HG02884 (cell line): ENCODE results near the gene DTNB.
A peak's percentile ranks its signal among the peaks of the same experiment; 100 is the strongest.

Experiments
- ATAC-seq: cut with Tn5 transposase; IDR thresholded peaks from one replicate; pipeline ENCODE4 v1.9.1; 2021; ENCODE audit warnings: mild to moderate bottlenecking, moderate library complexity; ENCODE audit not compliant: unreplicated experiment

The DTNB gene

DNA sequence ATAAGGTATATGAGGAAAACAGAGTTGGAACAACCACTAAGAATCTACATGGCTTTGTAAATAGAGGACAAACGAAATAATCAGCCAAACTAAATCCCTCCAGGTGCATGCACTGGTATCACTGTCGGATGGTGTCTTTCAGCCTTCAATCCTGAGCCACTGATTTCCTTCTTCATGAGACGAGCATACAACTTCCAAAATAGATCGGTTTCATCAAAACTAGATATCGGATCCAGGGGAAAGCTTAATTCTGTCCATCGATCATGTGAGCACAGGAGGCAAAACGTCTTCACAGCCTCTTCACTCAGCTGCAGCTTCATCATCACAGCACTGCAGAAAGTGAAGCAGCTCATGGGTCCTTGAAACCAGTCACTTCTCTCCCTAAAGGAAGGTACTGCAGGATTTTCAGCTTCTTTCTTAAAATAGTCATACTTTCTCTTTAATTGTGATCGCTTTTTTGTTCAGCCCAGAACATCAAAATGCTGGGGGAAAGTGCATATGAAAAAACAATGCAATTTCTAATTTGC is 80.5 kb downstream of the DTNB start:
- ATAC-seq: no peak

DNA sequence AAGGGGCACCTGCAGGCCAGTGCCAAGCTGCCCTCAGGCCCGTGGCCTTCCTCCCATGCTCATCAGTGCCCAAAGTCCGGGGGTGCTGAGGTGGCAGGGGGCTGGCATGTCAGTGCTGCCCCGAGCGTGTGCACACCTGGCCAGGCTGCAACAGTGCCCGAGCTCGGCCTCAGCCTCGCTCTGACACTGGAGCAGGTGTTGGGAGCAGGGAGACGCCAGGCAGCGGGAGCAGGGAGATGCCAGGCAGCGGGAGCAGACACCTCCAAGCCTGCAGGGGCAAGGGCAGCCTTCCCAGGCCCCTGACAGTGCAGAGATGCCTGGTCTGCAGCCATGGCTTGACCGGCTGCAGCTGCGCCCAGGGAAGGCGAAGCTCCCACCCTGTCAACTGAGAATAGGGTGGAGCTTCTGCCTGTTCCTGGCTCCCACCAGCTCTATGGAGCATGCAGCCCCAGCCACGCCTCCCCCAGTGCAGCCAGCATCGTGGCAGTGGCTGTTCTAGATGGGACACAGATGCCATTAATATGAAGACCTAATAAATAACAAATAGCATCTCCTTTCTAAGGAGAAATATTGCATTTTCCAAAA is 82.4 kb downstream of the DTNB start:
- ATAC-seq: no peak

DNA sequence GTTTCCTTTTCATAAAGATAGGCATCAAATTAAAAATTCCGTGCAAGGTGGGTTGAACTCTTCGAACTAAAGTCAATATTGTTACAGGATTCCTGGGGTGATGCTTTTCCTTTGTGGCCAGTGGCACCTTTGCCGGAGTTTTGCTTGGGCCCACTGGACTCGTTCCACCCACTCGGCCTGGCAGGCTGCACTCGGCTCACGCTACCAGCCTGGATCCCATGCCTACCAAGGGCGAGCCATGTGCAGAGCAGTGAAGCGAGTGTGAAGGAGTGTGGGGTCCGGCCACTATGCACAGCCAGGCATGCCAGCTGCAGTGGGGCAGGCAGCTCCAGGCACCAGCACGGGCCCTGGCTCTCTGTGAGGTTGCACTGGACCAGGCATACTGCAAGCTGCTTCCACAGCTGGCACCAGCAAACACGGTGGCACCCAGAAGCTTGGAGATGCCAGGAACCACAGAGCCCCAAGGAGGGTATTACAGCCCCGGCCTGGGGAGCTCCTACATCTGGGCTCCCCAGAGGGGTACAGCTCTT is 83.6 kb downstream of the DTNB start:
- no peak for ATAC-seq

DNA sequence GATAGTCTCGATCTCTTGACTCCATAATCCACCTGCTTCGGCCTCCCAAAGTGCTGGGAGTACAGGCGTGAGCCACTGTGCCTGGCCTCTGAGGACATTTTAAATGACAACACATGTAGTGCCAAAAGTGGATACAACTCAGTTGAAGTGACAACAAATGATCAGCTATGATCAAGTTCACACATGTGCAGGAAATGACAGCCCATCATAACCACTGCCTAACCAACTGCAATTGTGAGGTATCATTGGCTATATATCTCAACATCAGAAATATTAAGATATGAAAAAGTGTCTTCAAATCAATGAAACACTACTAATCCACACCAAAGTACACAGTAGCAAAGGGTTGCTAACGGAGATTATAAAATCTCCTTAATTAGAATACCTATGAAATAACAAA is 84.8 kb downstream of the DTNB start:
- no peak for ATAC-seq

DNA sequence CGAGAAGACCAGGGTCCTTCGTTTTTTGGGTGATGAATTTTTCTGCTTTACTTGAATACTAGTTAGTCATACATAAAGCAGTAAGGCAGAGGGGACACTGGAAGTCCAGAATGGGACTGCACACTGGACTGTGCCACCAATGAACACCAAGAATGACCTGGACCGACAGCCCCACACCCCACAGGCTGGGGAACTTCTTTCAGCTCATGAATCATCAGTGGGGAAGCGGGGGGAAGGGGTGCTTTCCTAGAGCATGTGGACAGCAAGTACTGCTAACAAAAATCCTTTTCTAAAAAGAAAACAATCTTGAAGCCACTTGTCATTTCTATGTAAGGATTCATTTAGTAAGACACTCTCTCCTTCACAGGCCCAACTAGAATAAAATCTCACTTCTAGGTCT is 86.0 kb downstream of the DTNB start:
- ATAC-seq: no peak

DNA sequence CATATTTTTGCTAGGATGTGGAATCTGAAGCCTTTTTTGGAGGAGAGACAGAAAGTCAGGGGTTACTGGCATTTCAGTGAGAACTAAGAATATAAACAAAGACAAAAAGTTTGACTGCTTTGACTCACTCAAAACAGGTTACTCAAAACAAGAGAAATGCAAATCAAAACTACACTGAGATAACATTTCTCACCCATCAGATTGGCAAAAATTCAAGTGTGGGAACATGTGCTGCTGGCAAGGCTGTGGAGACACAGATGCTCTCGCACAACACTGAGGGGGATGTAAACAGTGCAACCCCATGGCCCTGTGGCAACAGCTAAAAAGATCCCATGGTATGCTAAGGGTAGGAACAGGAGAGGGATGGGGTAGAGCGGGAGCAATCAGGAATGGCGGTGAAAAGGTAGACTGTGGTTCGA is 86.6 kb downstream of the DTNB start:
- ATAC-seq: peak; percentile 82

DNA sequence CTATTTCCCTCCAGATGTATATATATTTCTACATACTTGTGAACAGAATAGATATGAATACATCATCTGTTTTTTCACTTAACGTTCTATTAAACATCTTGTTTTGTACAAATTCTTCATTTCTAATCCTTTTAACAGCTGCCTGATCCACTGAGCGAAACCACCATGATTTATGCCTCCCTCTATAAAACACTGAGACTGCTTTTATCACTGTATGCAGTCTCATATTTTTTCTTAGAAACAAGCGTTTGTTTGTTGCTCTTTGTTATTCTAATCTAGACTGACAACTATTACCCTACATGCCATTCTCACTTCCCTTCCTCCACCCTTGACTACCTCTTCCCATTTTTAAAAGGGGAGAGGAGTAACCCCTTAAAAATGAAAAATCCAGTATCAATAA is 88.2 kb downstream of the DTNB start:
- ATAC-seq: no peak

DNA sequence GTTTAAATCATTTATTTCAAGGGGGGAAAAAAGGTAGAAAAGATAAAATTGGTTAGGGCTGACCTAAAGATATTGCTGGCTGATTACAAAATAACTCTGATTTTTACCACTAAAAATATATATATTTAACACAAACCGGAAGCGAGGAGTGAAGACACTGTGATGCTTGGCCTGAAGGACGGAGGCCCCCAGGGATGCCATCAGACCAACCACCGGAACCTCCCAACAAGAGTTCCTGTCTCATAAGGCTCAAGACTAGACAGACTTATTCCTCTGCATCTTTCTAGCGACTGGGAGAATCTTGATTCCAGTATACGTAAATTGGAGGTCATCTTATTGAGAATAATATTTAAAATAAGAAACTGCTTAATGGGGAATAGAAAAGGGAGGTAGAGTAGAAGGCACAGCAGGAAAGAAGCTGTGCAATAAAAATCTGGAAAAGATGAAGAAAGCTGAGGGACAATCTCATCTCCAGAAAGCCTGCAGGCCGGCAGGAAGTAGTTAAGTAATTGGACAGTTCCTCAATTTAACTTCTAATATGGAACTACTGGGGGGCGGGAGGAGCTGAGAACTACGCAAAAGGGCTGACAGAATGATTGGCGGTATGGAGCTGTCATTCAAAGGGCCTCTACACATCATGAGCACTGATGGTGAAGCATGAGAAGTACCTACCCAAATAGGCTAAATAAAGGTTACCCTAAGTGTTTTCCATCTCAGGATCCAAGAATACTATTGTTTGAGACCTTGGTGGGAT is 91.1 kb downstream of the DTNB start:
- no peak for ATAC-seq

DNA sequence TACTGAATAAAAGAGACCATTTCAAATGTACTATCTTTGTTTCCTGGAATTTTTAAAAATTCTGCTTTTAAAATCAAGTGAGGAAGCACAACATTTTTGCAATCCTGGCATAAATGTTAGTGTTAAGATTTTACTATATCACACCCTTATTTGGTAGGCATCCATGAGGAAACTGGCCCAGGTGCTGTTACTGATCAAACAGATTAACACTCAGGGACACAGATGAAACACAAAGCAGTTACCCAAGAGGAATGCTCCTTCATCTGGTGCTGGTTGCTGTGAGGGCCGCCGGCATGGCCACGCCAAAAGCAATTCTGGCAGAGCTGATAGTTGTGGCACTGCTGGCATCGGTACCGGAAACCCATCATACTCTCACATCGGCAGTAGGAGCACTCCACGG is 96.8 kb downstream of the DTNB start:
- ATAC-seq: no peak

DNA sequence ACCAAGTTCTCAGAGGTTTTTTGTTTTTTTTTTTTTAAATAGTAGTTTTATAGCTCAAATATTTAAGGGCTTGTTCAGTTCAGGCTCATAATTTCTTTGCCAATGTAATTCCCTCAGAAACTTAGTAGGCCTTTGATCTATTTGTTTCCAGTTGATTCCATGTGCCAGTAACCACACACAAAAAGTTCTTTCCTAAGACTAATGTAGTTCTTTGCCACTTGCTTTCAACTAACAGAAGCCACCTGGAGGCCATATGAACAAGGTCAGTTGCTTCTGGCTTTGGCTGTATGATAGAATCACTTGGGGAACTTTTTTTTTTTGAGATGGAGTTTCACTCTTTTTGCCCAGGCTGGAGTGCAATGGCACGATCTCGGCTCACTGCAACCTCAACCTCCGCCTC is 100.7 kb downstream of the DTNB start:
- no peak for ATAC-seq

DNA sequence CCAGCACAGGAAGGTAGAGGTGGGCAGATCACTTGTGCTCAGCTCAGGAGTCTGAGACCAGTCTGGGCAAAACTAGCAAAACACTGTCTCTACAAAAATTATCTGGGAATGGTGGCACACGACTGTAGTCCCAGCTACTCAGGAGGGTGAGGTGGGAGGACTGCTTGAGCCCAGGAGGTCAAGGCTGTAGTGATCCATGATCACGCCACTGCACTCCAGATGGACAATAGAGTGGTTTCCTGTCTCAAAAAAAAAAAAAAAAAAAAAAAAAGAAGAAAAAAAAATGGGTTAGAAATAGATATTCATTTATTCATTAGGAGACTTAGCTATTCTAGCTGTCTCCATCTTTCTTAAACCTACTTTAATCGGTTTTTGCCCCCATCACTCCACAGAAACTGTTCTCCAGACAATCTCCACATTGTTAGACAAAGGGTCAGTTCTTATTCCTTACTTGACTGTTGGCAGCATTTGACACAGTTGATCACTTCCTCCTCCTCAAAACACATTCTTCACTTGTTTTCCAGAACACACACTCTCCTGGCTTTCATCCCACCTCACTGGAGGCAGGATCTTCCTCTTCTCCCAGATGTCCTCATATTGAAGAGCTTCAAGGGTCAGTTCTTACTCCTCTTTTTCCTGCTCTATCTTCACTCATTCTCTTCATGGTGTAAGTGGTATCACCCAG is 103.1 kb downstream of the DTNB start:
- no peak for ATAC-seq

DNA sequence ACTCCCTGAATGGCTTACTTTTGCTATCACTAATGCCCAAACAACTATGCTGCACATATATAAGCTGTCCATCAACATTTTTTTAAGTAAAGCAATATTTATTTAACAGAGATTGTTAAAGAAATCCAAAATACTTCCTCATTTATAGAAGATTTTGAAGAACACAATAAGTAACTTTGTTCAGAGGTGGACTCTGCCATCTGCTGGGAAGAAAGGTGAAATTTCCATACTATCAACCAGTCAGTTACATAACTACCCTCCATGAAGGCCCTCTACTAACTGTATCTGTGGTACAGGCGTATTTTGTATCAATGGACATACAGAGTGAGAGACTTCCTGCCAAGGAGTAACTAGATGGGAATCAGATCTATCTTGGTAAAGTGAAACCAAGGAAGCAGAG is 106.0 kb downstream of the DTNB start:
- no peak for ATAC-seq

DNA sequence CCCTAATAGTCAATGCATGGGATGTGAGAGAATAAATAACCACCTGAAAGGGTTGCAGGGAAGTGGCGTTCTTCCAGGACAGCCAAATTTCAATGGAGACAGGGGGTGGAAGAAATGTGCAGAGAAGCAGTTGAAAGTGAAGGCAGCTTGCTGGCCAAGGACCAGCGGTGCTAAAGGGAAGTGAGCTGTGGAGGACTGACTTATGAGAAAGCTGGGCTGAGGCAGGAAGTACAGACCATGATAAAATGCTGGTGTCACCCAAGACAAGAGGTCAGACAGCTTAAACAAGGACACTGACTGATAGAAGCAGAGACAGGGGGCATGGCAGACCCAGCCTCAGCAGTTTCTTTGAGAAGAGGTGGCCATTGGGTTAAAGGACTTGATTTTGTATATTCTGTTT is 106.7 kb downstream of the DTNB start:
- peak; percentile 63 for ATAC-seq

DNA sequence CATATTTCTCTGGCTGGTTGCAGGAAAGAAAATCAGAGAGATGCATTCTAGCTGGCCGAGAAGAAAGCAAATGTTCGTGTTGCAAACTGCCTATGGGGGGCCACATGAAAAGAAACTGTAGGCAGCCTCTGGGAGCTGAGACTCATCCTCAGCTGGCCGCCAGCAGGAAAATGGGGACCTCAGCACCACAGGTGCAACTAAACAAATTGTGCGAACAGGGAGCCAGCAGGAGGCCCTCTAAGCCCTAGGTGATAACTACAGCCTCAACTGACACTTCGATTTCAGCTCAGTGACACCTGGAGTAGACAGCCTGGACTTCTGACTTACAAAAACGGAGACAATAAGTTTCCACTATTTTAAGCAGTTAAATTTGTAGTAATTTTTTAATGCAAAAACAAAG is 107.3 kb downstream of the DTNB start:
- ATAC-seq: no peak

DNA sequence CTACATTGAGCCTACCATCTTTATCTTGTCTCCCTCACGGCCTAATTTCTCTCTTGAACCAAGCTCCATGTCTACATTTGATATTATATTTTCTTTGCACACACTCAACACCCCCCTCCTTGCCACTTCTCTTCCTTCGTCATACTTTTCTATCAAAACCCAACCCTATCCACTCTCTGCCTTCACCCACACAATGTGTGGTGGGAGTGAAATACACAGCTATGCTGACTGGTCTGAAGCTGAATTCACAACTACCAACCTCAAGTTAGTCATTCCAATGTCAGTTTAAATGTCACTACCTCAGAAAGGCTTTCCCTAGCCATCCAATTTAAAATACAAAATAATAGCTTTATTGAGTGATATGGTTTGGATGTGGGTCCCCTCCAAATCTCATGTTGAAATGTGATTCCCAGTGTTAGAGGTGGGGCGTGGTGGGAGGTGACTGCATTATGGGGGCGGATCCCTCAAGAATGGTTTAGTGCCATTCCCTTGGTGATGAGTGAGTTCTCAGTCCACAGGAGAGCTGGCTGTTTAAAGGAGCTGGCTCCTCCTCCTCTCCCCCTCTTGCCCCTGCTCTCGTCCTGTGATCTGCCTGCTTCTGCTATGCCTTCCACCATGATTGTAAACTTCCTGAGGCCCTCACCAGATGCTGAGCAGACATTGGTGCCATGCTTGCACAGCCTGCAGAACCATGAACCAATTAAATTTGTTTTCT is 112.1 kb downstream of the DTNB start:
- no peak for ATAC-seq

DNA sequence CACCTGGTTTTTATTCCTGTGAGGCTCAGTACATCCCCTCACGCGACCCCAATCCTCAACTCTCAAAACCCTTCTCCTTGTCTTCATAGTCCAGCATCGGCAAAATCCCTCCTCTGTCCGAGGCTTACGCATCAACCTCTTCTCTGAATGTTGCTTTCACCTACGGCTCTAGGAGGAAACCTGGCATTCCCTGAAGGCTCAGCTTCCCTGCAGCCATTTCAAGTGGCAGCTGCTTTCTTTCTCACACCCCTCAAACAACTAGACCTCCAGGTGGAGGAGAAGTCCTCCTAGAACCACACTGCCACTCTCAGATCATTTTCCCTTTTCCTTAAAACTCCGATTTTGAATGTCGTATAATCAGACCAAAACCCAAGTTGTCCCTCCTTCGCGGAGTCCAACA is 114.2 kb downstream of the DTNB start:
- ATAC-seq: no peak

DNA sequence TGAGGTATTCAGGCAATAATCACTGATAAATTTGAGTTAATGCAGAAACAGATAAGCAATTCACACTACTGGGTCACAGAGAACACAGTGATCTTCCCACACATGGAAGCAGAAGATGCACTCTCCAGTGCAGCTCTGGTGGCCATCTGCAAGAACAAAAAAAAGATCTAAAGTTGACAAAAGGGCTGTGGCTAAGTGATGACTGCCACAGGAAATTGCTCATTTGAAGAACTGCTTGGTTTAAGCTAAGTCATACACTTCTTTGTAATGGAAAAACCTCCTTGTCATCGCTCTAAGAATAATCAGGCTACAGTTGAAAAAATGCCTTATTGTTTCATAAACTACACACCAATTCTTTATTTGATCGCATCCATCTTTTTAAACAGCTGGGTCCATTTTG is 115.1 kb downstream of the DTNB start:
- ATAC-seq: peak; percentile 76

DNA sequence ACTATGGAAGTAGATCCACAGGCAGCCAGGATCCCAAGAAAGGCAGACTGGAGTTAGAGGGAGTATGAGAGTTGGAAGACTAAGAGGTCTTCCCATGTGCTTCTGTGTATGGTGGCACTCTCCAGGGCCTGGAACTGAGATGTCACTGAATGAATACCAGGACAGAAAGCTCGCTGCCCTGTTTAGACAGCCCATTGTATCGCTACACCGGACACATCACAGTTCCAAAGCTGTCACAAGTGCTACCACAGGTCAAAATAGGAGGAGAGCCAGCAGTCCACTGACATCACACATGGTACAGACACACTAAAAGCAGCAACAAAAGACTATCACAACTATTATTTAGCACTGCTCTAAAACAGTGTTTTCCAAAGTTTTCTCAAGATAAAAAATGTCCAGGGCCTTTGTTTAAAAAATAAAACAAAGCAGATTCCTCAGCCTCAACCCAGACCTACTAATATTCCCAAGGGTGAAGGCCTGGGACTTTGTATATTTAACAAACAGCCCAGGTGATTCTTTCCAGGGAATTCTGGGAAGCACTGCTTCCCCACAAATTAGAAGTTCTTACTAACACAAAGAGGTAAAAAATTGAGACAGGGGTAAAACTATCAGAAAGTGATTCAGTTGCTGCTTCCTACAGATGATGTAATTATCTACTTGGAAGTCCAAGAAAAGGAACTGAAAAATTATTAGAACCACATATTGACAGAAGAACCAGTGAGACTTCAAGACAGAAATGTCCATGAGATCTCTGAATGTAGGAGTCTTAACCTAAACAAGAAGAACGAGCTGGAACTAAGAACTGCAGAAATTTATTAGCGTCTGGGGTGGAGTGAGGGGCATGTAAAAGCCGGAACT is 116.0 kb downstream of the DTNB start:
- ATAC-seq: no peak

DNA sequence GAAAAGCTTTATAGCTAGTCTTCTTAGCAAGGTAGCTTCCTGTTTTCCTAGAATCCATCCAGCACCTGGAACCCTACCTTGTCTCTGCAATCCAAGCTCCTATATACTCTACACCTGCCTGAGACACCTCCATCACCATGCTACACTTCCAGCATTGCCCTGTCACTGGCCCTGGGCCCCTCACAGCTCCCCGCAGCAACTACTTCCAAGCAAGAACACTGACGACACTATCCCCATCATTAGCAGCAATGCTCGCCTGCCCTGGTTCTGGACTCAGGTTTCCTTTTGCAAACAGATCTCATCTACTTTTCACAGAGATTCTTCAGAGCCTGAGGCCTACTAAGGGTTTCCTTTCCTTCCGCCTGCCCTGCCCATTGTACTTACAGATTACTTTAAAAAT is 121.1 kb downstream of the DTNB start:
- ATAC-seq: no peak

DNA sequence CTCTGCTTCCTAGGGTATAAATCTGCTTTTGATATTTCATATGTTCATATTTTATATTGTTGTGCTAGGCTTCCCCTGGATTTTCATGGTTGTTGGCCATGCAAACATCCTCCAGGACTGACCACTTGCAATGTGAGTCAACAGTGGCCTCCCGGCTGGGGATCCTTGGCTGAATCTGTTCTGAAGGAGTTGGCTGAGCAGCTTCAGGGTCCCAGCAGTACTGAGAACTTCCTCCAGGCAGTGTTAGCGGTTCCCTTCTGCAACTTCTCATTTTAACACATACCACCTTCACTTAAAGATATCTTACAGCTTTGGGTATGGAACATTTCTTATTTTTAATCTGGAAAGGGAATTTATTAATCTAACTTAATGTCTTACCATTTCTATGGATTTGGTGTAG is 122.1 kb downstream of the DTNB start:
- ATAC-seq: no peak
